AG20443 (cell line): ENCODE measurements around the gene GDF11.

ENCODE experiments used
- DNase-seq: peaks from one replicate; pipeline ENCODE4 v3.0.0; 2012; ENCODE audit warnings: low spot score, mixed read lengths

The GDF11 gene

DNA sequence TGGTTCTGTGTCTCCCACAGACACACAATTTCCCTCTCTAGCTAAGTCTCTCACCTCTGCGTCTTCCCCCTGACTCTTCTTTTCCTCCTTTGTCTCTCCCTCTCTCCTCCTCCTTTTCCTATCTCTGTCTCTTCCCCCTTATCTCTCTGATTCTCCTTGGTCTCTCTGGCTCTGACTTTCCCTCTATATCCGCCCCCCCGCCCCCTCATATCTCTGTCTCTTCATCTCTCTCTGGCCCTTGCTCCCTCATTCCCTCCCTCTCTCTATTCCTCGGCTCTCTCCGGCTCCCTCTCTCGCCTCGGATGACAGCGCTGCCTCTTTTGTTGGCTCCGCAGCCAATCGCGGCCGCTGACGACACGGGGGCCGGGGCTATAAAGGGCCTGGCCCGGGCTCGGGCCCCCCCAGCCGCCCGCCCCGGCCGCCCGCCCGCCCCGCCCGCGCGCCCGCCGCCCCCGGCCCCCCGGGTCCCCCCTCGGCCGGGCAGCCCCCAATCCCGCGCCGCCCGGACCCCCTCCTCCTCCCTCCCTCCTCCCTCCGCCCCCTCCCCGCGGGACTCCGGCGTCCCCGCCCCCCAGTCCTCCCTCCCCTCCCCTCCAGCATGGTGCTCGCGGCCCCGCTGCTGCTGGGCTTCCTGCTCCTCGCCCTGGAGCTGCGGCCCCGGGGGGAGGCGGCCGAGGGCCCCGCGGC, at the start of gene GDF11:
Gene GDF11, plus strand, starts transcription at position 404 of the 687 bp plus-strand sequence. Its CDS starts 195 bp downstream, at position 599.
- DNase-seq = peak; percentile 93

DNA sequence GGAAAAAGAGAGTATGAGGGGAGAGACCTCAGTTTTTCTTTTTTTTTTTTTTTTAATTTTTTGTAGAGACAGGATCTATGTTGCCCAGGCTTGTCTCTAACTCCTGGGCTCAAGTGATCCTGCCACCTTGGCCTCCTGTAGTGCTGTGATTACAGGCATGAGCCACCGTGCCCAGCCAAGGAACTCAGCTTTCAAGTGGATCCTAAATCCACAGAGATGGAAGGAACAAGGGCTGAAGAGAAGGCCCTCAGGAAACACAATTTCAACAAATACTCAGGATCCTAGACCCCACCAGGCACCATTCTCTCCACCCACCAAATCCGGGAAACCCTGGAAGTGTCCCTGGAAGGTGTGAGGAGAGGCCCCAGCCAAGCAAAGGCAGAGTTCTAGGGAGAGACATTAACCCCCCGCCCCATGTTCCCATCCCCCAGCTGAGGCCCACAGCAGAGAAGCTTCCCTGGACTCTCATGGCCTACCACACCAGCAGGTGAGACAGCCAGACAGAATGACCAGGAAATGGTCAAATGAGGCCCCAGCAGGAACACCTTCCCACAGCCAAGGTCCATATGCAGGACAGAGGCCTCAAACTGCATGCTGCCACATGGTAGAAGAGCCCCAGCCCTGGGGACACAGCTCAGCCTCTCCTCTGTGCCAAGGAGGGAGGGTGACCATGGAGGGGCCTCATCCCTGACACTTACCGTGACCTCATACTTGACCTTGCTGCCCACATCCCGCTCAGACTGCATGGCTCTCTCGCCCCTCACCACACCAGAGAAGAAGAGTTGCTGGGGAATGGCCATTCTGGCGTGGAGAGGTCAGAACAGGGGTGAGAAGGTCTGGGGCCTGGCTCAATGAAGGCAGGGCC, 49.4 kb upstream of the GDF11 start:
- DNase-seq = no peak

DNA sequence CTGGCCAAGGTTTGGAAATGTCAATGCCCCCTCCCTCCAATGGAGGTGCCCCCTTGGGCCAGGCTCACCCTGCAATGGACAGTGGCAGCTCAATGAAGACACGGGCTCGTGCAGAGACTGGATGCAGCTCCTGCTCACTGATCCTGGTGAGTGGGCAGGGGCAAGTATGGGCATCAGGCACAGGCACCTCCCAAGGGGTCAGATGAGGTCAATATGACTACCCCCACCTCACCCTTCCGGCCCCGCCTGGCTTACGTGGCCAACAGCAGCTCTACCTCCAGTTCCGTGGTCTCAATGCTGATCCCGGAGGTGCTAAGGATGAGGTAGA, 48.8 kb upstream of the GDF11 start:
- no peak for DNase-seq

DNA sequence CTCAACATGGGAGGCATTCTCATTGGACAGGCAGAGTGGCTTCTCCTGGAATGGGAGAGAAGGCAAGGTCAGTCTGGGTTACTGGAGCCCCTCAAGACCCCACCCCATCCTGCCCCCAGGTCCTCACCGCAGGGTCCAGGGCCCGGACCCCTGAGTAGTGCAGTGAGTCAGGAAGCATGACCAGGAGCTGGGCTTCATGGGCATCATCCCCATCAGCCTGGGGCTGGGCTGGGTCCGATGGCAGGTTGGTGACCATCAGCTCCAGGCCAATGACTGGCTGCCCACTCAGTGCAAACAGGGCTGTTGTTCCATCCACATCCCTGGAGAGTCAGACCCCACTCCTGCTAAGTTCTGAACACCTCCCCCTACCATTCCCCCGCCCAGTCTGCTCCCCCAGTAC, 48.3 kb upstream of the GDF11 start:
- no peak for DNase-seq

DNA sequence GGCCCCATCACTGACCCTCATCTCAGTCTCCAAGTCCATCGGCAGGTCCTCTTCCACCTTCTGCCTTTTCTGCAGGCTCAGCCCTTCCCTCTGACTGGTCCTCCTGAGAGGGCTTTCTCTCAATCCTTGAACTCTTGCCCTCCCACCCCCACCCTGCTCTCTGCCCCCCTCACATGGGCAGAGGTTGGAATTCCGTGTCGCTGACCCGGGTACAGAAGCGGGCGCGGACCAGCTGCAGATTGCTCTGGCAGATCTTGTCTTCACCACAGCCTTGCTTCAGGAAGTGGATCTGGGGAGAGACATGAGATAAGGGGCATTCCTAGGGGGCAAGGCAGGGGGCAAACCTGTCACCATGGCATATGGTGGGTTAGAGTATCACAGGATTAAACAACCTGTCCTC, 47.6 kb upstream of the GDF11 start:
- DNase-seq = no peak

DNA sequence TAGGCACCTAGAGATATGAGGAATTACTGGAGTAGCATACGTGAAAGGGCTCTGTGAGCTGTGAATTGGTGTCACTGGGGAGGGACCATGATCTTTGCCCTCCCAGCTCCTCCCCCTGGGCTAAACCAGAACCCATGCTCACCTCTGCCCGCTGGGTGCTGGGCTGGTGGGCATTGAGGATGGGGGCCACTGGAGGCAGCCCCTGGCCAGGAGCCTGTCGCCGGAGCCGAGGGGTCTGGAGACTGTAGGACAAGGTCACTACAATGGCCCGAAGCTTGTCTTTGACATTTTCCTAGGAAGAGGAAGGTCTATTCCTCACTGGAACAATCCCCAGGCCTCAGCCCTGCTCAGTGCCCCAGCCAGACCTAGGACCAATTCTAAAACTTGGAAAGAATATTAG, 46.8 kb upstream of the GDF11 start:
- no peak for DNase-seq

DNA sequence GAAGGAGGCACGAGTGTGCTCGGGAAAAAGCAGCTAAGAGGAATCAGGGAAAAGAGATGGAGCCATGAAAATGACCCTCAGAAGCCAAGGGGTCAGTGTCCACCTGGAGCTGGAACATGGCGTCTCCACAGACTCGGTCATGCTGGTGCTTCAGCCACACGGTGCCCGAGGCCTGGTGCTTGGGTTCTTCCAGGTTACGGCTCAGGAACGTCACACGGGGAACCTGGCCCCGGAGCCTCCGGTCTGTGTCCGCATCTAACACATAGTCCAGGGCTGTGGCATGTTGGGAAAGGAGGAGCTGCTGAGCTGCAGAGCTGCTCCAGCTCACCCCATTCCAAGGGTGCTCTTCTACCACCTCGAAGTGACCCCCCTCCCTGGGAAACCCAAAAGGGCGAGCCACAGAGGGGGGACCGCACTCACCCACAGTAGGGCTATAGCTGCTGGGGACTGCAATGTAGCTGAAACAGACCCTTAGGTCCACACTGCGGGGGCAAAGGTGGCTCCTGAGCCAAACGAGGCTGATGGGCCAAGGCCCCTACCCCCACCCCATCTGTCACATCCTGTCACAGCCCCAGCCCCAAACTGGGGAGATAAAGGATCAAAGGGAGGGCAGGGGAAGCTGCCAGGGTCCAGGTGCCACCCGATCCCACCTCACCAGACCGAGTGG, 46.0 kb upstream of the GDF11 start:
- no peak for DNase-seq

DNA sequence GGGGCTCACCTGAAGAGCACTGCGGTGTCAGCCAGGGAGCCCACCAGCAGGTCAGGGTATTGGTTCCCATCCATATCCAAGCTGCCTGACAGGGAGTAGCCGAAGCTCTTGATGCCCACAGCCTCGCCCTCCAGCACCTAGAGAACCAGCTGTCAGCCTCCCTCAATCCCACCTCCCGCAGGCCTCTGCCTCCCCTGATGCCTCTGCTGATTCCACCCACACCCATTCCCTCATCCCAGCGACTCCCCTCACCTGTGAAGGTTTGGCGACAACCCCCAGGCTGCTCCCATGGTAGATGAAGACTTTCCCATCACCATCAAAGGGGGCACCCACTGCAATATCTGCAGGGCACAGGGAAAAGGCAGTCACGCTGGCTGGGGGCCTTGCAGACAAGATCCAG, 45.2 kb upstream of the GDF11 start:
- DNase-seq = no peak

DNA sequence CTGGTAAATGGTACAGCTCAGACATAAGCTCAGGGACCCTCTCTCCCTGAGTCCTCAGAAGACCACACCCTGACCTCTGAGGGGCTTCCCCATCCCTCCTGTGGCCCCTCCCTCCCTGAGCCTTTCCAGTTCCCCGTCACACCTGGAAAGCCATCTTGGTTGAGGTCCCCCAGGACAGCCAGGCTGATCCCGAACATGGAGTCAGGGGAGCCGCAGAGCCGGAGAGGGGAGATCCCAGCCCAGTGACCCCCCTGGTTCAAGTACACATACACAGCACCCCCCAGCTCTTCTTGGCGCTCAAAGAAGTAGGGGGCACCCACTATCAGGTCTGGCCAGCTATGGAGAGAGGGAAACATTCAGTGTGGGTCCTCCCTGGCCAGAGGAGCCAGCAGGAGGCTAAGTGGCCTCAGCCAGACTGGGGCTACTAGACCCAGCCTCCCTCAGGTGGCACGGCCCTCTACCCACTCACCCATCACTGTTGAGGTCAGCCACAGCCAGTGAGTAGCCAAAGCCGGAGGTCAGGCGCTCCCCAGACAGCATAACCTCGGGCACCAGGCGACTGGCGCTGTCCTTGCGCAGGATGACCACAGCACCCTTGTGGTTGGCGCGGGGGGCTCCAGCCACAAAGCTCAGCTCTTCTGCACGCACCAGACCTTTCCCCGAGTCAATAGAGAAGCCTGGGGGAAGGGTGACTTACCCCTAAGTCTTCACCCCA, 44.5 kb upstream of the GDF11 start:
- no peak for DNase-seq

DNA sequence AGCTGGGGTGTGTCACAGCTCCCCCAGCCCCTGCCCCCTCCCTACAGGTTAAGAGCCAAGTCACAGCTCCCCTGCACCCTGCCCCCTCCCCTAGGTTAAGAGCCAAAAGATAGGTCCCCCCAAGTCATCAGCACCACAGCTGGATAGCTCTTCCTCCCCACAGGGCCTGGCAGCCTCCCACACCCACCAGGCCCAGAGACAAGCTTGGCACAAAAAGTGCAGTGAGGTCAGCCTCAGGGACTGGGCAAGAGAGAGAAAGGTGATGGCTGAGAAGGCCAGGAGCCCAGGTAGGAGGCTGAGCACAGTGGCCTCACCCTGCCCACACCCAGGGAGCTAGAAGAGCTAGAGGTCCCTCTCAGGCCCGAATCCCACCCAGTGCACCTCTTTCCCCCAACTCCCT, 44.0 kb upstream of the GDF11 start:
- DNase-seq = no peak

DNA sequence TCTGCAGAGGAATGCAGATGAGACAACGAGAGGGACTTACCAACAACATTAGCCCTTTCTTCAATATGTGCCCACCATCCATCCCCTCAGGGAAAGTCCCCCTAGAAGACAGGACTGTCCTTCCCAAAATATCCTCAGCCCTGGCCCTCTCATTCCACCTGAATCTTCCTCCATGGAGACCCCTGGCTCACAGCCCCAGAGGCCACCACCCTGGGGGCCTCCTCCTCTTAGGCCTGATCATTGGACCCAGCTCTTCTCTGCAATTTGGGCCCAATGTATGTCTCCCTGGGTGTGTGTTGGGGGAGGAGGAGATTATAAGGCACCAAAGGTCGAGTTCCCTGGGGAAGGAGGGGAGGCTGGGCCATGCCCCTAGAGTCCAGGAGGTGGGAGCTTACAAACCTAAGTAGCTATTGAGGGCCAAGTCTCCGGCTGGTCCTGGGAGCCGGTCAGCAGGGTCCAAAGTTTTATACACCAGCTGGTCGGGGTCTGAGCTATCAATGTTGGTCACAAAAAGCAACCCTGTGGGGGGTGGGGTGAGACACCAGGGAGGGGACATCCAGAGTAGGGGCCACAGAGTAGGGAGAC, 43.4 kb upstream of the GDF11 start:
- DNase-seq = no peak

DNA sequence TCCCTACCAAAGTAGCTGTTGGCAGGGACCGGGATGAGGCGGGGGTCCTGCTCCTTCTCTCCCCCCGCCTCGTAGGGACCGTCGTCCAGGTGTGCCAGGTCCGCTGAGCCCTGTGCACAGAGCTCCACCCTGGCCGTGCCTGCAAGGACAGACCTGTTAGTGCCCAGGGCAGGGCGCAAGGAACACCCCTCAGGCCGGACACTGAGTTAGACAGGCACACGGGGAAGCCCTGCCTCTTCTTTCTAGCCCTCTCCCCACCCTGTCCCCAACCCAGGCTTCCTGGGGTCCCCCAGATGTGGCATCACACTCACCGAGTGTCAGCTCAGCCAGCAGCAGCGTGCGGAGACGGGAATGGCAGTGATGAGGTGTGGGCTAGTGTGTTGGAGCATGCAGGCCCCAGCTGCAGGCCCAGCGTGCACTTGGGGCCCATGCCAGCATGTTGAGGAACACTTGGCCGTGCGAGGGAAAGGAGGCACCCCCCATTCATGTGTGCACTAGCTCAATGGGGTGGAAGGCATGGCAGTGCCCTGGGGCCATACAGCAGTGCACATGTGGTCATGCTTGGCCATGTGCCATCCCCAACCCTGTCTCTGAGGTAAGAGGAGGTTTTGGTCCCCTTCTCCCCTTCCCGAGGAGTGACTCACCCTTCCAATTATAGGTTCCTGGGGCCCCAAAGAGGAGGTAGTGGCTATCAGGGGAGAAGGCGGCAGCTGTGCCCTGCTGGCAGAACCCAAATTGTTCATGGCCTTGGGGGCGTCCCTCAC, 42.5 kb upstream of the GDF11 start:
- peak; percentile 32 for DNase-seq

DNA sequence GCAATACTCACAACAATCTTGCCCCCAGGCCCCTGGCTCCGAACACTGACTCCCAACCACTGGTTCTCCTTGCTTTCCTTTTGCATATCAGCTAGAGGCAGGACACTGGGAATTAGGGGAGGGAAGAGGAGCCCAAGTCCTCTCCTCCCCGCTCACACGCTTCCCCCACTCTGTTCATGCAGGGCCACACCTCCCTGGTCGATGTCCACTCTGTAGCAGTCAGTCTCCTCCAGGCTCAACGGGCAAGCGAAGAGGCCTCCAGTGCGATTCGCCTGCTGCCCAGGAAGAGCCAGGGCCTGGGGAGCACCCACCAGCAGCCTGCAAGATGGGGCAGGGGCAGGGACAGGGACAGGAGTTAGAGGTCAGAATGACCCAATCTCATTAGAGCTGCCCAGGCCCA, 40.1 kb upstream of the GDF11 start:
- no peak for DNase-seq

DNA sequence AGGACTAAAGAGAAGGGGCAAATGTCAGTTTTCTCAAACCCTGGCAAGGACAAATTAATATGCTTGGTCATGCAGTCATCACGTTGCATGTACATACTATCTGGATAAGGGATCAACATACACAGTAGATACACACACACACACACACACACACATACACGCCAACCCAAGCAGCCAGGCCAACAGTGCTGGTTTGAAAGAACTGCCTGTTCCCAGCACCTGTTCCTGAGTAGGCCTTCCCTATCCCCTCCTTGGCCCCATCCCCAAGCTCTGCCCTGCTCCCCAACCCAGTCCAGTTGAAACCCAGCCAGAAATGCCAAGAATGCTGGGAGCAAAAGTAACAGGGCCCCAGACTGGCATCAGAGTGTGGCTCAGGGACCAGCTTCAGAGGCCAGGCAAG, 39.6 kb upstream of the GDF11 start:
- no peak for DNase-seq

DNA sequence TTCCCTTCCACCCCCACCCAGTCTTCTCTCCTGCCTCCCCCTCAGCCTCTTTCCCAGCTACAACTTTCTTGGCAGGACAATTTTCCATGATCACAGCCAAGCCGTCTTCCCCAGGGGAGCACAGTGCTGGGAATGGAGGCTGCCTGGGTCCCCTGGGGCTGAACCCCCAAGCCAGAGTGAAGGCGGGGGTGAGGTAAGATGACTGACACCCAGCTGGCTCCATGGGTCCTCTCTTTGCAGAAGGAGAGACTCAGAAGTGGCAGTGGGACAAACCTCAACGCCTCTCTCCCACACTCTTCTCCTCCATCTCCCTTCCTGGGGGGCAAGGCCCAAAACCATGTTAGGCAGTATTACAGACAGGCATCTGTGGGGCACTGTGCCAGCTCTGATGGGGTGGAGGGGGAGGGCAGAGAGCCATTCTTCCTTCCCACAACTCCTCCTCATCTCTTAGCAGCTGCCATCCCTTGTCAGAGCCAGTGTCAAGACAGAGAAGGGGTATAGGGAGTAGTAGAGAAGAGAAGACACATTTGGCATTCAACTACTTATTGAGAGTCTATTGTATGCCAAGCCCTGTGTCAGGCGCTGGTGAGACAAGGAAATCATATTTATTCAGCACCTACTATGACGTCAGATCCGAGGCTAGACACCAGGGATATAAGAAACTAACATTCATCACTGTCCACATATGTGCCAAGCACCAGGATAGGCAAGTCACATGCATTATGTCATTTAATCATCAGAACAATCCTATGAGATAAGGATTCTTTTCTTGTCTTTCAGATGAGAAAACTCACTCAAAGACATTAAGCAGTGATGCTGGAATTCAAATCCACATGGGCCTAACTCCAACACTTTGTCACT, 38.8 kb upstream of the GDF11 start:
- no peak for DNase-seq

DNA sequence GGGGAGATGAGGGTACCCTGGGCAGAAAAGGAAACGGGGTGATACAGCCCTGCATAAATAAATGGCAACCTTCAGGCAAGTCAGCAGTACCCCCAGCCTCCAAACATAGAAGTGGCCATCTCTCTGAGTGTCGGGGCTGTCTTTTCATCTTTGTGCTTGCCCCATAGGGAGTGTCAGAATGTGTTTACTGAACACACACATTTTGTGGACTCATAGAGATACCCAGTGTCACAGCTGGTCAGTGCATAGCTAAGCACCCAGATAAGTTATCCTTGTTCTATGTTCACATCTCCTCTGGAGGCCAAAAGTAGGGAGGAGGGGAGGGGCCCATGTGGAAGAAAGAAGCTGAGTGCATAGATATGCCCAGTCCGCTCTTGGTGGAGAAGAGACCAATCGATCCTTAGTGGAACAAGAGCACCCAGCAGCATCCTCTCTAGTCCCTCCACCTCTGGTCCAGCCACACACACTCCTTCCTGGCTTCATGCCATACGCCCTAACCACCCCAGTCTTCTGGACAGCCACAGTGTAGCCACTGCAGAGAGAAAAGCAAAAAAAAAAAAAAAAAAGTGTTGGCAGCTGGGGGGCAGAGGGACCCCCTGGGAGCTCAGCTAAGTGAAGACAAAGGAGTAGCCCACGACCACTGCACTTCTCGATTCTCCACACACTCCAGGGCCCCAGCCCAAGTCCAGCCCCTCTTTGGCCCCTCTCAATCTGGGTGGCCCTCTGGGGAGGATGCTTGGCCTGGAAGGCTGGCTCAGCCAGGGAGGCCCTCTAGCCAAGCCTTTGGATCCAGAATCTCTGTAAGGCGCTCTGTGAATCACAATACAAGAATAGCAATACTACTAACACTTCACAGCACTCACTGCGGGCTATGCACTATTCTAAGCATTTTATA, 37.9 kb upstream of the GDF11 start:
- no peak for DNase-seq

DNA sequence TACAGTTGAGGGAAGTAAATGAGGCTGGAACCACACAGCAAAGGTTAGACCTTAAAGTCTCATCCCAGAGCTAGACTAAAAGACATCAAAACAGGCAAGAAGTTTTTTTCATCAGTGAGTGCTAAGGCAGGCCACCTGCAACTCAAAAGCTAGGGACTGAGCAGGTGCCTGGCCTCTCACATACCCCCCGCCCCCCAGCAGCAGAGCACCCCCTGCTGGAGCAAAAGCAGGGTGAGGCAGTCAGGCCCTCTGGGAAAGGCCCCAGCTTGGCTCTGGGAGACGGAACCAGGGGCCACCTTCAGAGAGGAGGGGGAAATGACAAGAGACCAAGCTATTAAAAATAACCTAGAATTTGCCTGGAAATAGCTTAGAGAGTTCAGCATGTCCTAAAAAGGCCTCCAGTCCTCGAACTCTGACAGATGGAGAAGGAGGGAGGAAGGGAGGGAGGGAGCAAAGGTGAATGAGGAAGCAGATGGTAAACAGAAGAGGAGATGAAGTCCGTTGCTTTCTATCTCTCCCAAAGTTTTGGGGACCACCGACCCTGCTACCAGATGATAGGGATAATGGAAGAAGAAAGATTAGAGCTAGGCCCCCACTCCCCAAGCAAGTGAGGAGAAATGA, 37.0 kb upstream of the GDF11 start:
- DNase-seq = no peak

DNA sequence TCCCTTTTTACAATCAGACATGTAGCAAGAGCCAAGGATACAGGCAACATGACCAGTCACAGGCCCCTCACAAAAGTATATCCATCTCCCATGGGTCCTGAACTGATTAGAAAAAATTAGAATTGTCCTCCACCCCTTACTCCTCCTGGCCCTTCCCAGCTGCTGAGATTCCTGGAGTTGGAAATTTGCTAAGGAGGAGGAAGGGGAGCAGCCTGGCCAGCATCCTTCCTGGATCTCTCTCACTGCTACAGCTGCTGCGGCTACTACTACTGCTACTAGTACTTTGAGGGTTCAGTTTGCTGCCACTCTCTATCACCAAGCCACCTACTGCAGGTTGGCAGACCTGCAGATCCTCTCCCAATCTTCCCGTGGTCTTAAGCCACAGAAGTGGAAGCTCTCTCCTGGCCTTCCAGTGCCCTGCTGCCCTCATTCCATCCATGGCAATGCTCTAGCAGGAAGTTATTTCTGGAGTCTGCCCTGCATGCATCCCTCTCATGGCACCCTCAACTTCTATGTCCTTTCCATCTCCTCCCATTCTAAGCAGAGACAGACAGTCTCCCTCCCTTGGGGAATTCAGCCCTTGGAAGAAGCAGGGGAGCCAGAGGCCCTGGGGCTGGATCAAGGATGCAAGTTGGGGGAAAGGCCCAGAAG, 36.2 kb upstream of the GDF11 start:
- no peak for DNase-seq
